Measurements from ENCODE around the gene MED16. TPM values are rescaled to one million over a fixed set of nuclear protein-coding genes. Genes with fewer than 3 reads are reported as not detected.

Gene MED16
- total and polyA plus RNA-seq, 10 of the 15 experiments (the other 5 are each of a cell fraction or from before 2014, with no cell fraction given) = 0.56 to 51.1 (median 13.6) TPM

GRCh38 chr19:873561-874041 lies 19.4 kb downstream of the MED16 start:
- 91% methylated on average over 22 of the region's 22 CpGs for WGBS (ENCODE audit: insufficient coverage, insufficient replicate concordance, low lambda C conversion rate, missing lambda C conversion rate)
- intact Hi-C loops (cut with micrococcal nuclease; ENCODE audit: unreplicated experiment) = no loop called here

More at GRCh38 chr19:873561-874041, 19.4 kb downstream of the MED16 start:
- DNase-seq (ENCODE audit: low read depth, low spot score) (no peak), FAIRE-seq (no peak), ATAC-seq (no peak)
- TF ChIP-seq HSF1 (IDR thresholded peaks at IDR 0.05; ENCODE audit: low read depth, low read length) (no peak), SIN3A (IDR thresholded peaks at IDR 0.05; ENCODE audit: low read depth, low read length) (no peak), HDAC2 (IDR thresholded peaks at IDR 0.05) (no peak), ETV6 (conservative IDR thresholded peaks at IDR 0.05 in 1 of 2, IDR thresholded peaks at IDR 0.05 in 1 of 2; ENCODE audit: borderline replicate concordance in 1 of 2, low read depth in 1 of 2) (no peak), TCF12 (IDR thresholded peaks at IDR 0.05; ENCODE audit: low read depth, low read length) (no peak), GABPA (IDR thresholded peaks at IDR 0.05; ENCODE audit: low read depth) (no peak), E4F1 (IDR thresholded peaks at IDR 0.05; ENCODE audit: borderline replicate concordance, partially characterized antibody) (no peak), GATAD2B (conservative IDR thresholded peaks at IDR 0.05; ENCODE audit: low read depth) (no peak), USF2 (IDR thresholded peaks at IDR 0.05; ENCODE audit: borderline replicate concordance, low read depth, low read length) (no peak), NFIC (IDR thresholded peaks at IDR 0.05; ENCODE audit: low read depth, low read length) (no peak), ZNF207 (IDR thresholded peaks at IDR 0.05; ENCODE audit: borderline replicate concordance) (no peak), CEBPB (IDR thresholded peaks at IDR 0.05; ENCODE audit: borderline replicate concordance in 1 of 2, low read depth in 2 of 2, low read length in 2 of 2) (no peak)
- SMC1A ChIA-PET (ENCODE audit: uncharacterized antibody, unreplicated experiment) = interaction anchor here (0.7 kb wide), 1 partner anchor 17 kb away, joined by 4 read pairs; no protein-coding TSS in a partner anchor
- H3K79me2 ChIP-seq (ENCODE audit: control insufficient read depth, insufficient read depth, low read length) = no peaks in the 10 kb centered on the region
- no peaks in the 10 kb centered on the region for H3K27me3 ChIP-seq (replicated peaks in 1 of 2; ENCODE audit: control insufficient read depth in 2 of 2, insufficient read depth in 2 of 2, low read length in 1 of 2)
- RAD21 ChIA-PET (ENCODE audit: unreplicated experiment) = no interaction called here
- H3K4me2 ChIP-seq (ENCODE audit: control insufficient read depth, insufficient read depth) = no peak overlapping the region
- POLR2A ChIA-PET = no interaction called here
- no peaks in the 10 kb centered on the region for H3K4me1 ChIP-seq (ENCODE audit: control insufficient read depth, insufficient read depth, low read length)
- no peak overlapping the region for H3K27ac ChIP-seq (ENCODE audit: control insufficient read depth, insufficient read depth)
- H3K36me3 ChIP-seq (ENCODE audit: control insufficient read depth in 2 of 2, insufficient read depth in 2 of 2, low read length in 1 of 2) = no peaks in the 10 kb centered on the region; a peak in 2 of 4 replicates
- no peaks in the 10 kb centered on the region for H4K20me1 ChIP-seq (ENCODE audit: control insufficient read depth, insufficient read depth)
- BruUV-seq (replicated peaks) = no TSS peak
- H3K4me3 ChIP-seq = no peak overlapping the region
- CTCF ChIA-PET = no interaction called here
- H2AFZ ChIP-seq (ENCODE audit: control insufficient read depth, low read depth, low read length) = no peak overlapping the region
- no peaks in the 10 kb centered on the region for H3K9me3 ChIP-seq (replicated peaks; ENCODE audit: control insufficient read depth, insufficient read depth, low read length)
- in situ Hi-C loops (cut with MboI) = no loop called here
- no peak overlapping the region for H3K9ac ChIP-seq (ENCODE audit: control insufficient read depth, insufficient read depth, low read length)
